ENCODE results near the gene DZIP3. TPM values are rescaled to one million over a fixed set of nuclear protein-coding genes. Genes with fewer than 3 reads are reported as not detected.

Gene DZIP3
- total RNA-seq, 1 experiment from 2014 or later: 20.9 TPM

- CTCF ChIA-PET: no interaction called here
- BruUV-seq (replicated peaks): no TSS peak
Observed at GRCh38 chr3:108602249-108602934, 12.9 kb downstream of the DZIP3 start.

GRCh38 chr3:108602935-108603294, 13.4 kb downstream of the DZIP3 start:
- intact Hi-C loops (cut with micrococcal nuclease; ENCODE audit: unreplicated experiment): no loop called here
- no peak overlapping the region for H3K4me3 Mint-ChIP-seq (ENCODE audit: unreplicated experiment)
- H3K9me3 Mint-ChIP-seq (ENCODE audit: unreplicated experiment): no peaks in the 10 kb centered on the region
- no peaks in the 10 kb centered on the region for H3K36me3 Mint-ChIP-seq (ENCODE audit: insufficient read depth, unreplicated experiment)
- peaks cover 12% of the 10 kb centered on the region for H3K4me1 Mint-ChIP-seq (ENCODE audit: low read depth, unreplicated experiment)
- Histone ChIP-seq H3K36me3 (ENCODE audit: control insufficient read depth, insufficient read depth, low read length) (no peaks in the 10 kb centered on the region), H3K4me1 (peaks cover 20% of the 10 kb centered on the region), H3K27me3 (replicated peaks; ENCODE audit: control insufficient read depth, insufficient read depth, low read length) (no peaks in the 10 kb centered on the region), H3K9me3 (no peaks in the 10 kb centered on the region), H3K4me3 (ENCODE audit: low read depth, low read length) (no peak overlapping the region)
- CTCF ChIA-PET: no interaction called here
- DNase-seq: no peak
- POLR2A ChIA-PET: interaction anchor here (1.8 kb wide), 1 partner anchor 14 kb away, joined by 12 read pairs; the partner anchor contains the start of genes CIP2A and DZIP3
- no peaks in the 10 kb centered on the region for H3K27me3 Mint-ChIP-seq (ENCODE audit: insufficient read depth, unreplicated experiment)
- no TSS peak for BruUV-seq (replicated peaks)
- TF ChIP-seq CTCF (IDR thresholded peaks at IDR 0.05; ENCODE audit: insufficient read depth in 1 of 2, low read depth in 1 of 2, low read length in 1 of 2, severe bottlenecking in 1 of 2, unreplicated experiment in 1 of 2): no peak
- peak overlapping the region; percentile 31 for H3K27ac Mint-ChIP-seq (ENCODE audit: unreplicated experiment)

More at GRCh38 chr3:108602249-108602934, 12.9 kb downstream of the DZIP3 start:
- Histone ChIP-seq H3K27me3 (replicated peaks; ENCODE audit: control insufficient read depth, insufficient read depth, low read length) (no peaks in the 10 kb centered on the region), H3K36me3 (ENCODE audit: control insufficient read depth, insufficient read depth, low read length) (no peaks in the 10 kb centered on the region), H3K4me1 (peaks cover 20% of the 10 kb centered on the region), H3K4me3 (ENCODE audit: low read depth, low read length) (no peak overlapping the region), H3K9me3 (no peaks in the 10 kb centered on the region)
- no peak overlapping the region for H3K4me3 Mint-ChIP-seq (ENCODE audit: unreplicated experiment)
- no peaks in the 10 kb centered on the region for H3K9me3 Mint-ChIP-seq (ENCODE audit: unreplicated experiment)
- DNase-seq: peak in 1 of 2 experiments; percentile 8
- no peaks in the 10 kb centered on the region for H3K36me3 Mint-ChIP-seq (ENCODE audit: insufficient read depth, unreplicated experiment)
- no peak for TF ChIP-seq CTCF (IDR thresholded peaks at IDR 0.05; ENCODE audit: insufficient read depth in 1 of 2, low read depth in 1 of 2, low read length in 1 of 2, severe bottlenecking in 1 of 2, unreplicated experiment in 1 of 2)
- H3K27me3 Mint-ChIP-seq (ENCODE audit: insufficient read depth, unreplicated experiment): no peaks in the 10 kb centered on the region
- POLR2A ChIA-PET: interaction anchor here (1.8 kb wide), 1 partner anchor 13 kb away, joined by 12 read pairs; the partner anchor contains the start of genes CIP2A and DZIP3
- intact Hi-C loops (cut with micrococcal nuclease; ENCODE audit: unreplicated experiment): no loop called here
- peaks cover 12% of the 10 kb centered on the region for H3K4me1 Mint-ChIP-seq (ENCODE audit: low read depth, unreplicated experiment)
- peak overlapping the region; percentile 31 for H3K27ac Mint-ChIP-seq (ENCODE audit: unreplicated experiment)

GRCh38 chr3:108603691-108604090, 14.2 kb downstream of the DZIP3 start:
- Histone ChIP-seq H3K36me3 (ENCODE audit: control insufficient read depth, insufficient read depth, low read length) (no peaks in the 10 kb centered on the region), H3K27me3 (replicated peaks; ENCODE audit: control insufficient read depth, insufficient read depth, low read length) (no peaks in the 10 kb centered on the region), H3K9me3 (no peaks in the 10 kb centered on the region), H3K4me1 (peaks cover 20% of the 10 kb centered on the region), H3K4me3 (ENCODE audit: low read depth, low read length) (no peak overlapping the region)
- POLR2A ChIA-PET: no interaction called here
- intact Hi-C loops (cut with micrococcal nuclease; ENCODE audit: unreplicated experiment): no loop called here
- TF ChIP-seq CTCF (IDR thresholded peaks at IDR 0.05; ENCODE audit: insufficient read depth in 1 of 2, low read depth in 1 of 2, low read length in 1 of 2, severe bottlenecking in 1 of 2, unreplicated experiment in 1 of 2): no peak
- no peaks in the 10 kb centered on the region for H3K9me3 Mint-ChIP-seq (ENCODE audit: unreplicated experiment)
- H3K4me3 Mint-ChIP-seq (ENCODE audit: unreplicated experiment): no peak overlapping the region
- DNase-seq: no peak
- no peaks in the 10 kb centered on the region for H3K36me3 Mint-ChIP-seq (ENCODE audit: insufficient read depth, unreplicated experiment)
- H3K4me1 Mint-ChIP-seq (ENCODE audit: low read depth, unreplicated experiment): peaks cover 12% of the 10 kb centered on the region
- no peaks in the 10 kb centered on the region for H3K27me3 Mint-ChIP-seq (ENCODE audit: insufficient read depth, unreplicated experiment)
- CTCF ChIA-PET: no interaction called here
- BruUV-seq (replicated peaks): no TSS peak
- H3K27ac Mint-ChIP-seq (ENCODE audit: unreplicated experiment): no peak overlapping the region
